HepG2 (cell line): ENCODE data around the gene VGF. TPM values are rescaled to one million over a fixed set of nuclear protein-coding genes. Genes with fewer than 3 reads are reported as not detected.
A peak's percentile ranks its signal among the peaks of the same experiment; 100 is the strongest.

ENCODE experiments used
- EP300 ChIP-seq, 3 experiments: sonication (generic) in 1 of 3; formaldehyde crosslinking in 1 of 3; IDR thresholded peaks; 2 replicates each; pipeline versions ENCODE4 v1.5.1 to v1.6.1; 2011 to 2020; ENCODE audit warnings: low read depth in 2 of 3, low read length in 2 of 3, borderline replicate concordance in 1 of 3, improper control_type of control experiment in 1 of 3, mild to moderate bottlenecking in 1 of 3, missing genetic modification reagents in 1 of 3, moderate library complexity in 1 of 3
- ETV5 ChIP-seq: IDR thresholded peaks from 2 replicates; pipeline ENCODE4 v1.6.1; 2018; ENCODE audit warnings: missing biosample characterization, missing genetic modification reagents, inconsistent platforms, borderline replicate concordance
- FOXP4 ChIP-seq: sonication (generic); formaldehyde crosslinking; IDR thresholded peaks from 2 replicates; pipeline ENCODE4 v1.4.0; 2020; ENCODE audit warnings: missing genetic modification reagents
- KDM5B ChIP-seq: sonication (generic); formaldehyde crosslinking; IDR thresholded peaks from 2 replicates; pipeline ENCODE4 v1.4.0; 2020; ENCODE audit warnings: missing genetic modification reagents, mild to moderate bottlenecking, borderline replicate concordance
- MXI1 ChIP-seq: IDR thresholded peaks from 3 replicates; pipeline ENCODE4 v1.6.1; 2012; ENCODE audit warnings: low read depth, low read length, inconsistent platforms, borderline replicate concordance
- NR2F1 ChIP-seq, 2 experiments: fragments of 450-650 bp in 1 of 2; formaldehyde crosslinking in 1 of 2; IDR thresholded peaks; 2 replicates each; pipeline versions ENCODE4 v1.5.0 to v1.6.1; 2016 to 2020; ENCODE audit warnings: mild to moderate bottlenecking in 1 of 2, missing compliant biosample characterization in 1 of 2, missing genetic modification reagents in 1 of 2, moderate library complexity in 1 of 2
- PHB2 ChIP-seq: fragments of 450-650 bp; IDR thresholded peaks from 2 replicates; pipeline ENCODE4 v1.6.1; 2018; ENCODE audit not compliant: partially characterized antibody
- POLR2A ChIP-seq, 2 experiments: IDR thresholded peaks; 2 replicates each; pipeline ENCODE4 v1.6.1; 2011; ENCODE audit warnings: low read depth in 2 of 2, low read length in 2 of 2, mild to moderate bottlenecking in 1 of 2, moderate library complexity in 1 of 2; ENCODE audit not compliant: insufficient read depth in 1 of 2
- SALL1 ChIP-seq: sonication (generic); formaldehyde crosslinking; IDR thresholded peaks from 2 replicates; pipeline ENCODE4 v1.8.0; 2022; ENCODE audit warnings: mild to moderate bottlenecking, missing genetic modification reagents
- SIN3A ChIP-seq: IDR thresholded peaks from 2 replicates; pipeline ENCODE4 v1.6.1; 2011; ENCODE audit warnings: low read depth, mild to moderate bottlenecking, control low read depth, low read length, borderline replicate concordance
- SOX6 ChIP-seq, 2 experiments: fragments of 450-650 bp in 1 of 2; sonication (generic) in 1 of 2; formaldehyde crosslinking in 1 of 2; IDR thresholded peaks; 2 replicates each; pipeline versions ENCODE4 v1.4.0 to v1.6.1; 2017 to 2020; ENCODE audit warnings: antibody characterized with exemption in 1 of 2, mild to moderate bottlenecking in 1 of 2, missing genetic modification reagents in 1 of 2
- SUZ12 ChIP-seq: fragments of 150-350 bp; IDR thresholded peaks from 2 replicates; pipeline ENCODE4 v1.6.1; 2014; ENCODE audit warnings: low read depth, low read length
- ZBTB37 ChIP-seq: sonication (generic); formaldehyde crosslinking; IDR thresholded peaks from 2 replicates; pipeline ENCODE4 v1.4.0; 2020; ENCODE audit warnings: mild to moderate bottlenecking, missing genetic modification reagents
- ZFX ChIP-seq: sonication (generic); formaldehyde crosslinking; IDR thresholded peaks from 2 replicates; pipeline ENCODE4 v1.4.0; 2020; ENCODE audit warnings: mild to moderate bottlenecking, low read depth, missing genetic modification reagents, moderate library complexity
- ZNF230 ChIP-seq: sonication (generic); formaldehyde crosslinking; IDR thresholded peaks from 2 replicates; pipeline ENCODE4 v1.4.0; 2020; ENCODE audit warnings: mild to moderate bottlenecking, missing genetic modification reagents
- ZNF256 ChIP-seq: sonication (generic); formaldehyde crosslinking; conservative IDR thresholded peaks from 2 replicates; pipeline ENCODE4 v1.4.0; 2020; ENCODE audit warnings: missing genetic modification reagents
- ZNF430 ChIP-seq: sonication (generic); formaldehyde crosslinking; IDR thresholded peaks from 2 replicates; pipeline ENCODE4 v1.9.0; 2021; ENCODE audit warnings: mild to moderate bottlenecking, missing genetic modification reagents
- ZNF552 ChIP-seq: sonication (generic); formaldehyde crosslinking; IDR thresholded peaks from 2 replicates; pipeline ENCODE4 v1.9.0; 2022; ENCODE audit warnings: missing genetic modification reagents, mild to moderate bottlenecking, borderline replicate concordance
- ZNF616 ChIP-seq: sonication (generic); formaldehyde crosslinking; IDR thresholded peaks from 2 replicates; pipeline ENCODE4 v1.5.0; 2020; ENCODE audit warnings: low read depth, mild to moderate bottlenecking, missing genetic modification reagents
- ZNF749 ChIP-seq: sonication (generic); formaldehyde crosslinking; IDR thresholded peaks from 2 replicates; pipeline ENCODE4 v1.8.0; 2022; ENCODE audit warnings: mild to moderate bottlenecking, missing genetic modification reagents, moderate library complexity, borderline replicate concordance
- polyA plus RNA-seq, 8 experiments: library from polyadenylated mRNA; depleted of rRNA in 3 of 8; stranded (reverse) in 7 of 8; unstranded in 1 of 8; fragments of >200 nt; fragmentation: Illumina TruSeq in 4 of 8; extraction: Trizol in 4 of 8; gene quantifications; 2 replicates each; pipeline versions ENCODE4 v1.2.1 to v1.2.3, GENCODE V29; 2011 to 2016; ENCODE audit warnings: low read depth in 4 of 8, missing spikeins in 1 of 8, mixed read lengths in 1 of 8; ENCODE audit not compliant: insufficient read depth in 1 of 8
- total RNA-seq, 5 experiments: library from RNA; depleted of rRNA; stranded (reverse); fragments of >200 nt; fragmentation: Illumina TruSeq; extraction: Trizol; gene quantifications; 2 replicates each; pipeline ENCODE4 v1.2.3, GENCODE V29; 2016; ENCODE audit warnings: low read depth in 1 of 5
- TF ChIP-seq, protein P1 (sequence below): sonication (generic); formaldehyde crosslinking; IDR thresholded peaks from 2 replicates; pipeline ENCODE4 v1.5.0; 2020; ENCODE audit warnings: missing genetic modification reagents, mild to moderate bottlenecking, borderline replicate concordance
- TF ChIP-seq, protein P2 (sequence below): IDR thresholded peaks from 2 replicates; pipeline ENCODE4 v1.6.1; 2016; ENCODE audit warnings: mild to moderate bottlenecking, missing biosample characterization, missing genetic modification reagents
- TF ChIP-seq, protein P3 (sequence below): sonication (generic); formaldehyde crosslinking; IDR thresholded peaks from 2 replicates; pipeline ENCODE4 v1.8.0; 2022; ENCODE audit warnings: missing genetic modification reagents, mild to moderate bottlenecking, borderline replicate concordance

The VGF gene
- total and polyA plus RNA-seq, 2 of the 13 experiments (the other 11 are each of a cell fraction or from before 2014, with no cell fraction given): 0.12 to 0.46 TPM

DNA sequence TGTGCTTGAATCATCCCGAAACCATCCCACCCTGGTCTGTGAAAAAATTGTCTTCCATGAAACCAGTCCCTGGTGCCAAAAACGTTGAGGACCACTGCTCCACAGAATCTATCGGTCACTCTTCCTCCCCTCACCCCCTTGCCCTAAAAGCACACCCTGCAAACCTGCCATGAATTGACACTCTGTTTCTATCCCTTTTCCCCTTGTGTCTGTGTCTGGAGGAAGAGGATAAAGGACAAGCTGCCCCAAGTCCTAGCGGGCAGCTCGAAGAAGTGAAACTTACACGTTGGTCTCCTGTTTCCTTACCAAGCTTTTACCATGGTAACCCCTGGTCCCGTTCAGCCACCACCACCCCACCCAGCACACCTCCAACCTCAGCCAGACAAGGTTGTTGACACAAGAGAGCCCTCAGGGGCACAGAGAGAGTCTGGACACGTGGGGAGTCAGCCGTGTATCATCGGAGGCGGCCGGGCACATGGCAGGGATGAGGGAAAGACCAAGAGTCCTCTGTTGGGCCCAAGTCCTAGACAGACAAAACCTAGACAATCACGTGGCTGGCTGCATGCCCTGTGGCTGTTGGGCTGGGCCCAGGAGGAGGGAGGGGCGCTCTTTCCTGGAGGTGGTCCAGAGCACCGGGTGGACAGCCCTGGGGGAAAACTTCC, 39.2 kb downstream of the VGF start (continued):
- TF ChIP-seq ZNF616 (CRISPR knock-in tag) (0 out of 2 replicates have a peak, but pooled peaks have one; percentile 39), SUZ12 (no peak), NR2F1 (CRISPR knock-in tag; IDR thresholded peaks at IDR 0.05) (peak in 1 of 2 experiments; percentile 66; a peak in 1 of 4 replicates), ZFX (CRISPR knock-in tag) (peak; percentile 78), POLR2A (IDR thresholded peaks at IDR 0.05; ENCODE audit: insufficient read depth in 1 of 2, low read depth in 2 of 2, low read length in 2 of 2) (peak in 1 of 2 experiments; percentile 43; a peak in 2 of 4 replicates), ZNF256 (CRISPR knock-in tag) (no peak), ZNF552 (CRISPR knock-in tag) (peak; percentile 36; the same call in 1 of the 2 replicates), ETV5 (CRISPR knock-in tag) (no peak), EP300 (IDR thresholded peaks at IDR 0.05; ENCODE audit: low read depth in 2 of 2, low read length in 2 of 2) (peak in 1 of 2 experiments; percentile 57; a peak in 1 of 4 replicates), EP300 (CRISPR knock-in tag; IDR thresholded peaks at IDR 0.05; ENCODE audit: borderline replicate concordance) (peak; percentile 66; the same call in 1 of the 2 replicates), PHB2 (no peak), SOX6 (IDR thresholded peaks at IDR 0.05) (no peak), SOX6 (CRISPR knock-in tag; IDR thresholded peaks at IDR 0.05) (no peak), ZNF430 (CRISPR knock-in tag) (no peak; the same call in 1 of the 2 replicates), ZBTB37 (CRISPR knock-in tag) (peak; percentile 84; the same call in 1 of the 2 replicates), MXI1 (peak; percentile 84; the same call in 2 of the 3 replicates), FOXP4 (CRISPR knock-in tag) (peak; percentile 48; the same call in 1 of the 2 replicates), ZNF230 (CRISPR knock-in tag) (no peak; the same call in 1 of the 2 replicates), KDM5B (CRISPR knock-in tag) (peak; percentile 63; the same call in 1 of the 2 replicates), SIN3A (peak; percentile 67; the same call in 1 of the 2 replicates), SALL1 (CRISPR knock-in tag) (peak; percentile 72; the same call in 1 of the 2 replicates), ZNF749 (CRISPR knock-in tag) (peak; percentile 65)
- TF ChIP-seq, protein P1, sequence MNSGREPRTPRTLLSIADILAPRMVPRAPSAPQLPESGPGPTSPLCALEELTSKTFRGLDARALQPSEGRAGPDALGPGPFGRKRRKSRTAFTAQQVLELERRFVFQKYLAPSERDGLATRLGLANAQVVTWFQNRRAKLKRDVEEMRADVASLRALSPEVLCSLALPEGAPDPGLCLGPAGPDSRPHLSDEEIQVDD (CRISPR knock-in tag): peak; percentile 31; the same call in 1 of the 2 replicates
- TF ChIP-seq, protein P2, sequence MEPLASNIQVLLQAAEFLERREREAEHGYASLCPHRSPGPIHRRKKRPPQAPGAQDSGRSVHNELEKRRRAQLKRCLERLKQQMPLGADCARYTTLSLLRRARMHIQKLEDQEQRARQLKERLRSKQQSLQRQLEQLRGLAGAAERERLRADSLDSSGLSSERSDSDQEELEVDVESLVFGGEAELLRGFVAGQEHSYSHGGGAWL (CRISPR knock-in tag): 0 out of 2 replicates have a peak, but pooled peaks have one; percentile 37
- TF ChIP-seq, protein P3, sequence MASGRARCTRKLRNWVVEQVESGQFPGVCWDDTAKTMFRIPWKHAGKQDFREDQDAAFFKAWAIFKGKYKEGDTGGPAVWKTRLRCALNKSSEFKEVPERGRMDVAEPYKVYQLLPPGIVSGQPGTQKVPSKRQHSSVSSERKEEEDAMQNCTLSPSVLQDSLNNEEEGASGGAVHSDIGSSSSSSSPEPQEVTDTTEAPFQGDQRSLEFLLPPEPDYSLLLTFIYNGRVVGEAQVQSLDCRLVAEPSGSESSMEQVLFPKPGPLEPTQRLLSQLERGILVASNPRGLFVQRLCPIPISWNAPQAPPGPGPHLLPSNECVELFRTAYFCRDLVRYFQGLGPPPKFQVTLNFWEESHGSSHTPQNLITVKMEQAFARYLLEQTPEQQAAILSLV: peak; percentile 65; the same call in 1 of the 2 replicates
